Cardiac muscle cell (in vitro differentiated cells and primary cell): ENCODE results near the gene GUCA2B. TPM values are rescaled to one million over a fixed set of nuclear protein-coding genes. Genes with fewer than 3 reads are reported as not detected.
A peak's percentile ranks its signal among the peaks of the same experiment; 100 is the strongest.

ENCODE experiments used
- DNase-seq, 2 donors: peaks; one replicate each; pipeline versions ENCODE4 v3.0.0 to v3.0.0-alpha.2; 2010 to 2017; ENCODE audit warnings: low read depth in 1 of 2, low spot score in 1 of 2
- H3K27ac ChIP-seq: fragments of 200-600 bp; sonication (generic); 2 replicates; pipeline ENCODE4 v1.5.1; 2016
- H3K27me3 ChIP-seq: fragments of 200-600 bp; sonication (generic); 2 replicates; pipeline ENCODE4 v1.6.0; 2016; ENCODE audit warnings: control low read depth
- H3K36me3 ChIP-seq: fragments of 200-600 bp; sonication (generic); 2 replicates; pipeline ENCODE4 v1.5.1; 2016; ENCODE audit warnings: control low read depth
- H3K4me1 ChIP-seq: fragments of 200-600 bp; sonication (generic); 2 replicates; pipeline ENCODE4 v1.8.1; 2017; ENCODE audit warnings: low read depth, mild to moderate bottlenecking, mixed run types
- H3K4me3 ChIP-seq: fragments of 200-600 bp; sonication (generic); 2 replicates; pipeline ENCODE4 v1.5.1; 2016; ENCODE audit warnings: mild to moderate bottlenecking
- H3K9me3 ChIP-seq: fragments of 200-600 bp; sonication (generic); 2 replicates; pipeline ENCODE4 v1.5.1; 2017; ENCODE audit warnings: low read depth, mild to moderate bottlenecking, control low read depth
- CTCF ChIP-seq: IDR thresholded peaks from 2 replicates; pipeline ENCODE4 v1.5.1; 2012; ENCODE audit warnings: low read depth, mild to moderate bottlenecking, low read length
- polyA plus RNA-seq: library from polyadenylated mRNA; unstranded; fragments of >200 nt; fragmentation: Nextera tagmentation; extraction: Ambion mirVana; gene quantifications from 2 replicates; pipeline ENCODE4 v1.2.1, GENCODE V29; 2016
- total RNA-seq: library from RNA; depleted of rRNA; stranded (reverse); fragments of >200 nt; gene quantifications from 2 replicates; pipeline ENCODE4 v1.2.3, GENCODE V29; 2016

Gene GUCA2B
- total and polyA plus RNA-seq, 2 experiments from 2014 or later: not detected

- Histone ChIP-seq H3K4me3 (no peak overlapping the region), H3K36me3 (peaks cover 37% of the 10 kb centered on the region), H3K4me1 (no peaks in the 10 kb centered on the region), H3K27me3 (no peaks in the 10 kb centered on the region), H3K27ac (peak overlapping the region; percentile 50), H3K9me3 (no peaks in the 10 kb centered on the region)
- no peak for DNase-seq
- no peak for TF ChIP-seq CTCF
These were observed 38.9 kb downstream of the GUCA2B start for GRCh38 chr1:42192106-42192505.

GRCh38 chr1:42195841-42196240 lies 42.6 kb downstream of the GUCA2B start:
- no peak for DNase-seq
- Histone ChIP-seq H3K36me3 (peaks cover 25% of the 10 kb centered on the region), H3K27ac (peak overlapping the region; percentile 51)

GRCh38 chr1:42198251-42198650 lies 45.0 kb downstream of the GUCA2B start:
- no peak overlapping the region for H3K27ac ChIP-seq
- H3K9me3 ChIP-seq: no peaks in the 10 kb centered on the region
- no peak overlapping the region for H3K4me3 ChIP-seq
- H3K27me3 ChIP-seq: no peaks in the 10 kb centered on the region
- DNase-seq: no peak
- no peaks in the 10 kb centered on the region for H3K4me1 ChIP-seq
- no peak for TF ChIP-seq CTCF
- peaks cover 24% of the 10 kb centered on the region for H3K36me3 ChIP-seq

More at GRCh38 chr1:42195841-42196240, 42.6 kb downstream of the GUCA2B start:
- no peak for TF ChIP-seq CTCF
- no peaks in the 10 kb centered on the region for H3K4me1 ChIP-seq
- no peak overlapping the region for H3K4me3 ChIP-seq
- H3K27me3 ChIP-seq: no peaks in the 10 kb centered on the region
- no peaks in the 10 kb centered on the region for H3K9me3 ChIP-seq

GRCh38 chr1:42201986-42202385 lies 48.8 kb downstream of the GUCA2B start:
- DNase-seq: no peak
- H3K27ac ChIP-seq: no peak overlapping the region

More at GRCh38 chr1:42201986-42202385, 48.8 kb downstream of the GUCA2B start:
- Histone ChIP-seq H3K9me3 (no peaks in the 10 kb centered on the region), H3K4me1 (no peaks in the 10 kb centered on the region), H3K4me3 (no peak overlapping the region), H3K27me3 (no peaks in the 10 kb centered on the region), H3K36me3 (peaks cover 19% of the 10 kb centered on the region)
- TF ChIP-seq CTCF: no peak

Other genes with a start within 250 kb of the GUCA2B start
- gene HIVEP3, start 234.5 kb upstream of the GUCA2B start, total RNA-seq: 0.42 TPM in 2 replicates
- gene HIVEP3, start 234.5 kb upstream of the GUCA2B start, polyA plus RNA-seq: 0.62 and 1.4 TPM in 2 replicates
- not detected in 2 replicates for gene GUCA2A, start 11.3 kb downstream of the GUCA2B start, total RNA-seq
- not detected in 2 replicates for gene GUCA2A, start 11.3 kb downstream of the GUCA2B start, polyA plus RNA-seq
- gene FOXJ3, start 181.8 kb downstream of the GUCA2B start, total RNA-seq: 28.5 and 54.1 TPM in 2 replicates
- gene FOXJ3, start 181.8 kb downstream of the GUCA2B start, polyA plus RNA-seq: 25.4 and 39.1 TPM in 2 replicates
- 8.1 and 14.9 TPM in 2 replicates for gene RIMKLA, start 227.4 kb downstream of the GUCA2B start, total RNA-seq
- 16.3 and 21.8 TPM in 2 replicates for gene RIMKLA, start 227.4 kb downstream of the GUCA2B start, polyA plus RNA-seq